HepG2 (cell line): ENCODE data around the gene EFCAB11. TPM values are rescaled to one million over a fixed set of nuclear protein-coding genes. Genes with fewer than 3 reads are reported as not detected.

Experiments
- FOXC1 ChIP-seq: sonication (generic); formaldehyde crosslinking; IDR thresholded peaks from 2 replicates; pipeline ENCODE4 v1.8.0; 2022; ENCODE audit warnings: mild to moderate bottlenecking, missing genetic modification reagents, borderline replicate concordance
- IRF2 ChIP-seq: IDR thresholded peaks from 2 replicates; pipeline ENCODE4 v1.6.1; 2018; ENCODE audit warnings: missing genetic modification reagents, missing compliant biosample characterization
- KAT8 ChIP-seq: IDR thresholded peaks from 2 replicates; pipeline ENCODE4 v1.6.1; 2016; ENCODE audit warnings: missing genetic modification reagents, missing compliant biosample characterization
- NCOR1 ChIP-seq: fragments of 200-600 bp; sonication (generic); IDR thresholded peaks from 2 replicates; pipeline ENCODE4 v1.7.0; 2017; ENCODE audit warnings: antibody characterized with exemption, low read length, borderline replicate concordance
- NONO ChIP-seq, 2 experiments: fragments of 450-650 bp in 1 of 2; sonication (generic) in 1 of 2; formaldehyde crosslinking in 1 of 2; IDR thresholded peaks in 1 of 2; conservative IDR thresholded peaks in 1 of 2; 2 replicates each; pipeline versions ENCODE4 v1.6.1 to v1.8.0; 2017 to 2022; ENCODE audit warnings: mild to moderate bottlenecking in 1 of 2, missing genetic modification reagents in 1 of 2, moderate library complexity in 1 of 2
- NR2C2 ChIP-seq: sonication (generic); formaldehyde crosslinking; IDR thresholded peaks from 2 replicates; pipeline ENCODE4 v1.4.0; 2020; ENCODE audit warnings: missing genetic modification reagents, mild to moderate bottlenecking, moderate library complexity, borderline replicate concordance
- NR2F1 ChIP-seq, 2 experiments: fragments of 450-650 bp in 1 of 2; formaldehyde crosslinking in 1 of 2; IDR thresholded peaks; 2 replicates each; pipeline versions ENCODE4 v1.5.0 to v1.6.1; 2016 to 2020; ENCODE audit warnings: mild to moderate bottlenecking in 1 of 2, missing compliant biosample characterization in 1 of 2, missing genetic modification reagents in 1 of 2, moderate library complexity in 1 of 2
- POLR2AphosphoS5 ChIP-seq: IDR thresholded peaks from 2 replicates; pipeline ENCODE4 v1.6.1; 2012; ENCODE audit warnings: low read depth, low read length
- RBAK ChIP-seq: sonication (generic); formaldehyde crosslinking; IDR thresholded peaks from 2 replicates; pipeline ENCODE4 v1.5.1; 2020; ENCODE audit warnings: mild to moderate bottlenecking, missing genetic modification reagents
- RNF219 ChIP-seq: sonication (generic); formaldehyde crosslinking; IDR thresholded peaks from 2 replicates; pipeline ENCODE4 v1.5.0; 2020; ENCODE audit warnings: mild to moderate bottlenecking, missing genetic modification reagents
- SALL2 ChIP-seq: sonication (generic); formaldehyde crosslinking; IDR thresholded peaks from 2 replicates; pipeline ENCODE4 v1.8.1; 2023; ENCODE audit warnings: mild to moderate bottlenecking, missing genetic modification reagents, inconsistent platforms
- SATB2 ChIP-seq: sonication (generic); formaldehyde crosslinking; IDR thresholded peaks from 2 replicates; pipeline ENCODE4 v1.5.0; 2020; ENCODE audit warnings: missing genetic modification reagents
- SKI ChIP-seq: fragments of 450-650 bp; IDR thresholded peaks from one replicate; pipeline ENCODE4 v1.6.1; 2018; ENCODE audit warnings: mild to moderate bottlenecking; ENCODE audit not compliant: partially characterized antibody
- STAG1 ChIP-seq: sonication (generic); formaldehyde crosslinking; IDR thresholded peaks from 2 replicates; pipeline ENCODE4 v1.4.0; 2020; ENCODE audit warnings: missing genetic modification reagents
- TIGD3 ChIP-seq: sonication (generic); formaldehyde crosslinking; IDR thresholded peaks from 2 replicates; pipeline ENCODE4 v1.5.1; 2020; ENCODE audit warnings: mild to moderate bottlenecking, missing genetic modification reagents, borderline replicate concordance
- ZBTB21 ChIP-seq: sonication (generic); formaldehyde crosslinking; IDR thresholded peaks from 2 replicates; pipeline ENCODE4 v1.4.0; 2020; ENCODE audit warnings: missing genetic modification reagents
- ZEB1 ChIP-seq: IDR thresholded peaks from 2 replicates; pipeline ENCODE4 v1.6.1; 2012; ENCODE audit warnings: mild to moderate bottlenecking, low read depth, inconsistent platforms; ENCODE audit not compliant: insufficient replicate concordance
- ZKSCAN1 ChIP-seq: fragments of 150-350 bp; IDR thresholded peaks from 2 replicates; pipeline ENCODE4 v1.6.1; 2014; ENCODE audit warnings: low read length
- ZNF263 ChIP-seq: sonication (generic); formaldehyde crosslinking; IDR thresholded peaks from 2 replicates; pipeline ENCODE4 v1.4.0; 2020; ENCODE audit warnings: missing genetic modification reagents
- ZNF296 ChIP-seq: sonication (generic); formaldehyde crosslinking; conservative IDR thresholded peaks from 2 replicates; pipeline ENCODE4 v1.5.0; 2020; ENCODE audit warnings: mild to moderate bottlenecking, missing genetic modification reagents
- ZNF33B ChIP-seq: sonication (generic); formaldehyde crosslinking; IDR thresholded peaks from 2 replicates; pipeline ENCODE4 v1.5.1; 2020; ENCODE audit warnings: mild to moderate bottlenecking, missing genetic modification reagents
- ZNF432 ChIP-seq: sonication (generic); formaldehyde crosslinking; IDR thresholded peaks from 2 replicates; pipeline ENCODE4 v1.5.0; 2020; ENCODE audit warnings: missing genetic modification reagents, mild to moderate bottlenecking, borderline replicate concordance
- ZNF441 ChIP-seq: sonication (generic); formaldehyde crosslinking; IDR thresholded peaks from 2 replicates; pipeline ENCODE4 v1.7.0; 2021; ENCODE audit warnings: missing genetic modification reagents, borderline replicate concordance
- ZNF556 ChIP-seq: sonication (generic); formaldehyde crosslinking; IDR thresholded peaks from 2 replicates; pipeline ENCODE4 v1.4.0; 2020; ENCODE audit warnings: mild to moderate bottlenecking, missing genetic modification reagents, borderline replicate concordance
- polyA plus RNA-seq, 8 experiments: library from polyadenylated mRNA; depleted of rRNA in 3 of 8; stranded (reverse) in 7 of 8; unstranded in 1 of 8; fragments of >200 nt; fragmentation: Illumina TruSeq in 4 of 8; extraction: Trizol in 4 of 8; gene quantifications; 2 replicates each; pipeline versions ENCODE4 v1.2.1 to v1.2.3, GENCODE V29; 2011 to 2016; ENCODE audit warnings: low read depth in 4 of 8, missing spikeins in 1 of 8, mixed read lengths in 1 of 8; ENCODE audit not compliant: insufficient read depth in 1 of 8
- total RNA-seq, 5 experiments: library from RNA; depleted of rRNA; stranded (reverse); fragments of >200 nt; fragmentation: Illumina TruSeq; extraction: Trizol; gene quantifications; 2 replicates each; pipeline ENCODE4 v1.2.3, GENCODE V29; 2016; ENCODE audit warnings: low read depth in 1 of 5
- TF ChIP-seq, protein P1 (sequence below): sonication (generic); formaldehyde crosslinking; conservative IDR thresholded peaks from 2 replicates; pipeline ENCODE4 v1.8.0; 2022; ENCODE audit warnings: low read depth, missing genetic modification reagents

Gene EFCAB11
- total and polyA plus RNA-seq, 2 of the 13 experiments (the other 11 are each of a cell fraction or from before 2014, with no cell fraction given), result 8.2 to 31.5 TPM

DNA sequence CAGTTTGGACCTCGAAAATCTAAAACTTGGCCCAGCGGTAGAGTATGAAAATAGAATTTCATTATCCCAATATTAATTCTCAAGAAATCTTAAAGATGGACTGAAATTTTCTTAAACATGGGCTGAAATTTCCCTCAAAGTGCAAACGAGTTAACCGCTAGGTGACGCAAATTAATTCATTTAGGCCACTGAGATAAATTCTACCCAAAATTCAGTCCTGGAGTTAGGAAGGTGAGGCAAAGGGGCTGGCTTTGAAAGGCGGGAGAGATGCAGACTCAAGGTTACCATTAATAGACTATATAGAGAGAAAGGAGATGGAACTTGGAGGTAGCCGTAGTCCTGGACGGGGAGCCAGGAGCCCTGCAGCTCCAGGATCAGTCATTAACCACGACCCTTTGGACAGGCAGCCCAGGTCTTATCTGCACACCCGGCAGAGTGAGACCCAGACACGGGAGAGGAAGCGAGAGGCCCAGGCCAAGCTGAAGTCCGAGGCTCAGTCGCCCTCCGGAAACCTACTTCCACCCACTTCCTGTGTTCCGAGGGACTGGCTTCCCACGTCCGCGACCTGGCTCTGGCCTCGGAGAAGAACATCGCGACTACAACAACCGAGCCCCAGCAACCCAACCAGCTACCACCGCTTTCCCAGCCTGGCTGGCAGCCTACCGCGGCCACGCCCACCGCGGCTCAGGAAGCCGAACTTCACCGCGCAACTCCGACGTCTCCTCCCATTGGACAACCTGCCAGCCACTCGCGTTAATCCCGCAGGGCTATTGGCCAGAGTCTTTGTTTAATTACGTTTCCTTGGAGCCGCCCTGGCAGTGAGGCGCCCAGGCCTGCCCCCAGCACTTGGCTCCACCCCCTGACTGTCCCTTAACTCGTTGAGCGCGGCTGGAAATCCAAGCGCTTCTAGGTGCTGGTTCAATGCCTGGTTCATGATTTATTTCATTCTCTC is at the start of gene EFCAB11 (continued):
- TF ChIP-seq NR2F1 (CRISPR knock-in tag; IDR thresholded peaks at IDR 0.05) (no peak), ZNF33B (0 out of 2 replicates have a peak, but pooled peaks have one; percentile 24), ZBTB21 (CRISPR knock-in tag) (no peak), ZEB1 (no peak), ZNF263 (CRISPR knock-in tag) (no peak), ZNF296 (CRISPR knock-in tag) (no peak), ZNF441 (no peak), IRF2 (CRISPR knock-in tag) (no peak; the same call in 1 of the 2 replicates), SATB2 (CRISPR knock-in tag) (no peak), SKI (no peak), POLR2AphosphoS5 (peak; percentile 77), ZNF556 (CRISPR knock-in tag) (no peak), STAG1 (CRISPR knock-in tag) (no peak), SALL2 (CRISPR knock-in tag) (0 out of 2 replicates have a peak, but pooled peaks have one; percentile 26), NR2C2 (CRISPR knock-in tag) (no peak), NCOR1 (0 out of 2 replicates have a peak, but pooled peaks have one; percentile 4), KAT8 (peak; percentile 59), RBAK (no peak), ZKSCAN1 (no peak), NONO (IDR thresholded peaks at IDR 0.05) (no peak), NONO (CRISPR knock-in tag; conservative IDR thresholded peaks at IDR 0.05) (peak; percentile 46; the same call in 1 of the 2 replicates), RNF219 (CRISPR knock-in tag) (no peak), FOXC1 (0 out of 2 replicates have a peak, but pooled peaks have one; percentile 62), TIGD3 (CRISPR knock-in tag) (no peak), ZNF432 (CRISPR knock-in tag) (no peak)
- TF ChIP-seq, protein P1, sequence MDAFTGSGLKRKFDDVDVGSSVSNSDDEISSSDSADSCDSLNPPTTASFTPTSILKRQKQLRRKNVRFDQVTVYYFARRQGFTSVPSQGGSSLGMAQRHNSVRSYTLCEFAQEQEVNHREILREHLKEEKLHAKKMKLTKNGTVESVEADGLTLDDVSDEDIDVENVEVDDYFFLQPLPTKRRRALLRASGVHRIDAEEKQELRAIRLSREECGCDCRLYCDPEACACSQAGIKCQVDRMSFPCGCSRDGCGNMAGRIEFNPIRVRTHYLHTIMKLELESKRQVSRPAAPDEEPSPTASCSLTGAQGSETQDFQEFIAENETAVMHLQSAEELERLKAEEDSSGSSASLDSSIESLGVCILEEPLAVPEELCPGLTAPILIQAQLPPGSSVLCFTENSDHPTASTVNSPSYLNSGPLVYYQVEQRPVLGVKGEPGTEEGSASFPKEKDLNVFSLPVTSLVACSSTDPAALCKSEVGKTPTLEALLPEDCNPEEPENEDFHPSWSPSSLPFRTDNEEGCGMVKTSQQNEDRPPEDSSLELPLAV (CRISPR knock-in tag), result no peak
